ENCODE data around the gene ATF7IP. TPM values are rescaled to one million over a fixed set of nuclear protein-coding genes. Genes with fewer than 3 reads are reported as not detected.

The ATF7IP gene
- total RNA-seq, 2 experiments from 2014 or later: 101 to 107 TPM

DNA sequence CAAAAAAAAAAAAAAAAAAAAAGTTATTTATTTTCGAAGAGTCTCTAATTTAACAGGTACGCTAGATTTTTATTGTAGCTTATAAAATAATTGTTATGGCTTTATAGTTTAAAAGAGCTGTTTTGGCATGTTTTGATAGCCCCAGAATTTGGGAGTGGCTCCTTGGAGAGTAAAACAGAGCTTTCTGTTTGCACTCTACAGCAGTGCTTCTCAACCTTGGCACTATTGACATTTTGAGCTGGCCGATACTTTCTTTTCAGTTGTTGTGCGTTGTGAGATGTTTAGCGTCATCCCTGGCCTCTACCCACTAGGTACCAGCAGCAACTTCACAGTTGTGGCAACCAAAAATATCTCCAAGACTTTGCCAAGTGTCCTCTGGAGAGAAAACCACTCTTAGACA, 171.6 kb downstream of the ATF7IP start:
- intact Hi-C loops (cut with micrococcal nuclease): no loop called here
- no peak overlapping the region for H3K27ac Mint-ChIP-seq
- ChIA-PET POLR2A (no interaction called here), CTCF (no interaction called here)
- H3K27me3 Mint-ChIP-seq: peaks cover 1% of the 10 kb centered on the region
- ATAC-seq (no peak), DNase-seq (no peak)
- no peaks in the 10 kb centered on the region for H3K9me3 Mint-ChIP-seq
- no peaks in the 10 kb centered on the region for H3K4me1 Mint-ChIP-seq (ENCODE audit: low read depth)
- TF ChIP-seq, protein P1, sequence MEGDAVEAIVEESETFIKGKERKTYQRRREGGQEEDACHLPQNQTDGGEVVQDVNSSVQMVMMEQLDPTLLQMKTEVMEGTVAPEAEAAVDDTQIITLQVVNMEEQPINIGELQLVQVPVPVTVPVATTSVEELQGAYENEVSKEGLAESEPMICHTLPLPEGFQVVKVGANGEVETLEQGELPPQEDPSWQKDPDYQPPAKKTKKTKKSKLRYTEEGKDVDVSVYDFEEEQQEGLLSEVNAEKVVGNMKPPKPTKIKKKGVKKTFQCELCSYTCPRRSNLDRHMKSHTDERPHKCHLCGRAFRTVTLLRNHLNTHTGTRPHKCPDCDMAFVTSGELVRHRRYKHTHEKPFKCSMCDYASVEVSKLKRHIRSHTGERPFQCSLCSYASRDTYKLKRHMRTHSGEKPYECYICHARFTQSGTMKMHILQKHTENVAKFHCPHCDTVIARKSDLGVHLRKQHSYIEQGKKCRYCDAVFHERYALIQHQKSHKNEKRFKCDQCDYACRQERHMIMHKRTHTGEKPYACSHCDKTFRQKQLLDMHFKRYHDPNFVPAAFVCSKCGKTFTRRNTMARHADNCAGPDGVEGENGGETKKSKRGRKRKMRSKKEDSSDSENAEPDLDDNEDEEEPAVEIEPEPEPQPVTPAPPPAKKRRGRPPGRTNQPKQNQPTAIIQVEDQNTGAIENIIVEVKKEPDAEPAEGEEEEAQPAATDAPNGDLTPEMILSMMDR (IDR thresholded peaks at IDR 0.05): no peak
- no peak overlapping the region for H3K4me3 Mint-ChIP-seq
- H3K36me3 Mint-ChIP-seq (ENCODE audit: low read depth): no peaks in the 10 kb centered on the region

- CTCF ChIA-PET: interaction anchor here (0.6 kb wide), 1 partner anchor 26 kb away, joined by 3 read pairs; no protein-coding TSS in a partner anchor
- H3K4me3 Mint-ChIP-seq: no peak overlapping the region
- TF ChIP-seq, protein P1 (IDR thresholded peaks at IDR 0.05): no peak
- peaks cover 1% of the 10 kb centered on the region for H3K27me3 Mint-ChIP-seq
- H3K4me1 Mint-ChIP-seq (ENCODE audit: low read depth): no peaks in the 10 kb centered on the region
- H3K36me3 Mint-ChIP-seq (ENCODE audit: low read depth): no peaks in the 10 kb centered on the region
- ATAC-seq: no peak
- intact Hi-C loops (cut with micrococcal nuclease): no loop called here
- H3K27ac Mint-ChIP-seq: no peak overlapping the region
- H3K9me3 Mint-ChIP-seq: no peaks in the 10 kb centered on the region
- POLR2A ChIA-PET: no interaction called here
- no peak for DNase-seq
Measured at GRCh38 chr12:14540801-14541462, 175.4 kb downstream of the ATF7IP start.

DNA sequence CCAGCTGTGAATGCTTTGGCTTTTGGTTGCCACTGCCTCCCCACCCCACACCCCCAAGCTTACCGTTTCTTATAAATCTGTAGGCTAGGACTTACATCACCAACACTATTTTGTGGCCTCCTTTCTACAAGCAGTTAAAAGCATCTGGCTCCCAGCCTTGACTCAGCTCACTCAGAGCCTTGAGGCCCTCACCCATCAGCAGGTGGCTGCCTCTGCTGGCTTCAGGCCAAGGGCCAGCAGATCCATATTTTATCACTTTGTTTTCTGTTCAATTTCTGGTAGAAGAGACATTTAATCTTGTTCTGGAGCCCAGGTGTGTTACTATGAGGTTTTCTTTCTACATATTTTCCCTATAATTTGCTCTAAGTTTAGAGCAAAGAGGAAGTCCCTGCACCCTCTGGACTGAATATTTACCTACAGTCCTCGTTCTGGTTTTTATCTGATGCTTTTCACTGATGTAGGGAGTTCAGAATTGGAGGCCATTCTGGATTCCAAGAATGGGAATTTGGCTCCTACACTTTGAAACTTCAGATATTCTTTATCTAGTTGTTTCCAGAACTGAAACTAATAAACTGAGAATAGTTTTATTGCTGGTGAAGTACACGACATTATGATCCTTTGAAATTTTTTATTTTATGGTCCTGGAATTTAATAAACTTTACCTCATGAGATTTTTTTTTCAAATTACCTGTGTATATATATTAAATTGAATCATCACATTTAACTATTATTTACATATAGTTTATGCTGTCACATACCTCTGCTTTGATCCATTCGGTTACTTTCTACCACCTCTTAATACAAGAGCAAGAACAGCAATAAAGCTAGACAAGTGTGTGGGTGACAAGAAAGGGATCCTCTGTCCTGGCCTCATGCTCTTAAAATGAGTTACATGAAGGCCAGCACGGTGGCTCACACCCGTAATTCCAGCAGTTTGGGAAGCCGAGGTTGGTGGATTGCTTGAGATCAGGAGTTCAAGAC, 180.0 kb downstream of the ATF7IP start:
- DNase-seq (no peak), ATAC-seq (no peak)
- H3K9me3 Mint-ChIP-seq: no peaks in the 10 kb centered on the region
- no peaks in the 10 kb centered on the region for H3K4me1 Mint-ChIP-seq (ENCODE audit: low read depth)
- POLR2A ChIA-PET: no interaction called here
- intact Hi-C loops (cut with micrococcal nuclease): no loop called here
- TF ChIP-seq, protein P1 (IDR thresholded peaks at IDR 0.05): no peak
- CTCF ChIA-PET: no interaction called here
- H3K4me3 Mint-ChIP-seq: no peak overlapping the region
- H3K27ac Mint-ChIP-seq: no peak overlapping the region
- H3K36me3 Mint-ChIP-seq (ENCODE audit: low read depth): no peaks in the 10 kb centered on the region
- H3K27me3 Mint-ChIP-seq: peaks cover 2% of the 10 kb centered on the region

GRCh38 chr12:14547571-14547970, 182.1 kb downstream of the ATF7IP start:
- Mint-ChIP-seq H3K4me1 (ENCODE audit: low read depth) (no peaks in the 10 kb centered on the region), H3K4me3 (no peak overlapping the region), H3K27ac (no peak overlapping the region), H3K27me3 (peaks cover 2% of the 10 kb centered on the region), H3K9me3 (no peaks in the 10 kb centered on the region), H3K36me3 (ENCODE audit: low read depth) (no peaks in the 10 kb centered on the region)
- intact Hi-C loops (cut with micrococcal nuclease): no loop called here
- TF ChIP-seq, protein P1 (IDR thresholded peaks at IDR 0.05): no peak
- no peak for ATAC-seq
- no peak for DNase-seq
- CTCF ChIA-PET: no interaction called here
- POLR2A ChIA-PET: no interaction called here

- Mint-ChIP-seq H3K4me3 (no peak overlapping the region), H3K9me3 (no peaks in the 10 kb centered on the region), H3K36me3 (ENCODE audit: low read depth) (no peaks in the 10 kb centered on the region), H3K4me1 (ENCODE audit: low read depth) (no peaks in the 10 kb centered on the region), H3K27ac (no peak overlapping the region), H3K27me3 (peaks cover 6% of the 10 kb centered on the region)
- no peak for ATAC-seq
- no peak for DNase-seq
- POLR2A ChIA-PET: no interaction called here
- TF ChIP-seq, protein P1 (IDR thresholded peaks at IDR 0.05): no peak
- CTCF ChIA-PET: no interaction called here
- intact Hi-C loops (cut with micrococcal nuclease): no loop called here
Measured at GRCh38 chr12:14548609-14549008, 183.1 kb downstream of the ATF7IP start.
